Measurements from ENCODE around the gene ZNF558. TPM values are rescaled to one million over a fixed set of nuclear protein-coding genes. Genes with fewer than 3 reads are reported as not detected.

Gene ZNF558
- 10 to 100 TPM; 14.4 to 24.5 (median 18.6) TPM for total RNA-seq

- peak; percentile 98 to 99 for DNase-seq
- TF ChIP-seq CTCF (IDR thresholded peaks at IDR 0.05 in 4 of 5, conservative IDR thresholded peaks at IDR 0.05 in 1 of 5) (peak in 3 of 5 experiments; percentile 30 to 56 (median 42)), POLR2A (IDR thresholded peaks at IDR 0.05) (peak; percentile 82 to 92)
- no peaks in the 10 kb centered on the region for H3K27me3 ChIP-seq
- H3K4me1 ChIP-seq: peaks cover 8 to 12% of the 10 kb centered on the region in 2 donors
- peaks cover 0 to 31% of the 10 kb centered on the region in 2 donors for H3K36me3 ChIP-seq
- in situ Hi-C loops (cut with MboI; ENCODE audit: low sequenced_read_pairs in 4 of 4): loop anchor here in 1 of 4 donors (25.0 kb wide), 1 partner anchor 955 kb away; no protein-coding TSS in a partner anchor
- peak within 1 kb of the TSS; percentile 91 to 96 (median 94) for H3K27ac ChIP-seq
- intact Hi-C loops (cut with DNase I; ENCODE audit: low total_unique reads): loop anchor here (1.0 to 10.0 kb wide), 7 partner anchors 310 to 1435 kb away; partner anchors contain the start of genes FBXL12, MARCHF2, NDUFA7 and RPS28
- H3K9me3 ChIP-seq: no peaks in the 10 kb centered on the region
- ATAC-seq: peak; percentile 91 to 92
- peak within 1 kb of the TSS; percentile 74 to 91 (median 83) for H3K4me3 ChIP-seq
Observed at GRCh38 chr19:8832132-8833021, at the start of gene ZNF558, which contains the start of gene MBD3L1. Gene ZNF558, minus strand, starts transcription at chr19:8832304. Its CDS starts 9,645 bp downstream, at chr19:8822659. Gene MBD3L1, plus strand, starts transcription at chr19:8832377. Its CDS starts 10,302 bp downstream, at chr19:8842679.

GRCh38 chr19:8881512-8881911 lies 49.4 kb upstream of the ZNF558 start:
- no peak for DNase-seq
- no peak for ATAC-seq
- in situ Hi-C loops (cut with MboI; ENCODE audit: low sequenced_read_pairs in 4 of 4) (no loop called here), intact Hi-C loops (cut with DNase I; ENCODE audit: low total_unique reads) (no loop called here)
- no peak for TF ChIP-seq POLR2A (IDR thresholded peaks at IDR 0.05)
- no peak for TF ChIP-seq CTCF (IDR thresholded peaks at IDR 0.05 in 4 of 5, conservative IDR thresholded peaks at IDR 0.05 in 1 of 5)
- no peak overlapping the region for H3K27ac ChIP-seq
- H3K4me1 ChIP-seq: no peaks in the 10 kb centered on the region
- no peaks in the 10 kb centered on the region for H3K9me3 ChIP-seq
- H3K27me3 ChIP-seq: no peaks in the 10 kb centered on the region
- H3K4me3 ChIP-seq: no peak overlapping the region
- no peaks in the 10 kb centered on the region for H3K36me3 ChIP-seq

- intact Hi-C loops (cut with DNase I; ENCODE audit: low total_unique reads): no loop called here
- no peaks in the 10 kb centered on the region for H3K9me3 ChIP-seq
- DNase-seq (no peak), ATAC-seq (no peak)
- in situ Hi-C loops (cut with MboI; ENCODE audit: low sequenced_read_pairs in 4 of 4): no loop called here
- no peak overlapping the region for H3K4me3 ChIP-seq
- no peaks in the 10 kb centered on the region for H3K36me3 ChIP-seq
- H3K27me3 ChIP-seq: no peaks in the 10 kb centered on the region
- no peaks in the 10 kb centered on the region for H3K4me1 ChIP-seq
- no peak overlapping the region for H3K27ac ChIP-seq
- no peak for TF ChIP-seq POLR2A (IDR thresholded peaks at IDR 0.05)
- no peak for TF ChIP-seq CTCF (IDR thresholded peaks at IDR 0.05 in 4 of 5, conservative IDR thresholded peaks at IDR 0.05 in 1 of 5)
Observed at GRCh38 chr19:8880868-8881488, 48.9 kb upstream of the ZNF558 start.

GRCh38 chr19:8877854-8878705 lies 46.0 kb upstream of the ZNF558 start:
- Histone ChIP-seq H3K27me3 (peaks cover 0 to under 1% (median 0%) of the 10 kb centered on the region in 3 donors), H3K4me1 (no peaks in the 10 kb centered on the region), H3K27ac (no peak overlapping the region), H3K9me3 (no peaks in the 10 kb centered on the region), H3K4me3 (no peak overlapping the region), H3K36me3 (no peaks in the 10 kb centered on the region)
- intact Hi-C loops (cut with DNase I; ENCODE audit: low total_unique reads): no loop called here
- TF ChIP-seq CTCF (IDR thresholded peaks at IDR 0.05 in 4 of 5, conservative IDR thresholded peaks at IDR 0.05 in 1 of 5) (no peak), POLR2A (IDR thresholded peaks at IDR 0.05) (no peak)
- DNase-seq (no peak), ATAC-seq (no peak)
- in situ Hi-C loops (cut with MboI; ENCODE audit: low sequenced_read_pairs in 4 of 4): no loop called here
